M059J (cell line): ENCODE data around the gene SYDE1. TPM values are rescaled to one million over a fixed set of nuclear protein-coding genes. Genes with fewer than 3 reads are reported as not detected.
A peak's percentile ranks its signal among the peaks of the same experiment; 100 is the strongest.

Source experiments
- DNase-seq: peaks from one replicate; pipeline ENCODE4 v3.0.0-alpha.2; 2012; ENCODE audit warnings: low read depth
- total RNA-seq: library from RNA; depleted of rRNA; stranded (reverse); fragments of >200 nt; shearing (Covaris generic); gene quantifications from 2 replicates; pipeline ENCODE4 v1.2.3, GENCODE V29; 2014

SYDE1 gene
- total RNA-seq, 1 experiment from 2014 or later: 38.3 TPM

DNA sequence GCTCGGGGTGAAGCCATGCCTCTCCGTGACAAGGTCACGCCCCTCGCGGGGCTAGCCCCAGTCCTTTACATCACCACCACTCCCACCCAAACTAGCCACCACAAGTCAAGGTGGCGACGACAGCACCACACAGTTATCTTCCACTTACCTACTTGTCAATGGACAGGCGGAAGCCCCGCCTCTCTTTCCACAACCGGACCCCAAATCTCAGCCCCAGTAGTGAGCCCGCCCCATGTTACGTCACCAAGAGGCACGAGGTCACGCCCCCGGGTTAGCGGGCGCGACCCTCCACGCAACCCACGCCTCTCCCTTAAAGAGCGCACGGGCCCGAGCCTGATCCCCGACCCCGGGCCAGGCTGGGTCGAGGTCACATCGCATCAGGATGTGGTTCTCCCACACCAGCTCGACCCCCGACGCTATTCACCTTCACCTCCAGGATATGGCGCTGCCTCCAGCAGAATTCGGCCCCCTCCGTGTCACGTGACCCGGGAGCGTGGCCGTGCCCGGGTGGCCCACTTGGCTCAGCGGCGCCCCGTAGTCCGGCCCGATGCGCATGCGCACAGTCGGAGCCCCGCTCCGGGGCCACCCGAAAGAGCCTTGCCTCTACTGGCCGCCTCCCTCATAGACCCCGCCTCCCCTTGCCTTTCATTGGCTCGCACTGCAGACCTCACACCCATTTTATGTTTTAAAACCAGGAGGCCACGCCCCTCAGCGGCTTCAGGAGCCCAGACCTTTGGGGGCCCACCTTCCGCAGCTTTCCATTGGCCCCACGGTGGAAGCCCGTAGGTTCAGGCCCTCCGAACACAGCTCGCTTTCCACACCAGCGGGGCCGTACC lies 18.2 kb downstream of the SYDE1 start:
- DNase-seq: peak; percentile 98

DNA sequence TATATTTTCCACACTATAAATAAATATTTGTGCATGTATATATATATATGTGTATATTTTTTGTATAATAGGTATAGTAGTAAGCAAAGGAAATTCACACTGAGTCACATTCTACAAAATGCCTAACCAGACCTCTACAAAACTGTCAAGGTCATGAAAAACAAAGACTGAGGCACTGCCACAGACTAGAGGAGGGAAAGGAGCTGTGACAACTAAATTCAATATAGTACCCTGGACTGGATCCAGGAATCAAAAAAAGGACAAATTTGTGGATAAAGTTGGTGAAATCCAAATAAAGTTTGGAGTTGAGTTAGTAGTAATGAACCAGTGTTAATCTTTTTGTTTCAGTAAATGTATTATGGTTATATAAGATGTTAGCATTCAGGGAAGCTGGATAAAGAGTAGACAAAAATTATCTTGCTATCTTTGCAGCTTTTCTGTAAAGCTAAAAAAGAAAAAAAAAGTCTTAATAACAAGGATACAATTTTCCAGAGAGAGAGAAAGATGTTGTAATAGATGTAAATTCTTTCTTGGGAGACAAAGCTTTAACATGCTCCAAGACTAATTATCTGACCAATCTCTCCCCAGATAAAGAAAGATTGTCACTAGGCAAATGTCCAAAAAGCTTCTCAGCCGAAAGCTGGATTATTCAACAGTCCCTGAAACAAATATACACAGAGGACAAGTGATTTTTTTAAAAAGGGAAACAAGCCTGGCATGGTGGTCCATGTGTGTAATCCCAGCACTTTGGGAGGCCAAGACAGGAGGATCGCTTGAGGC lies 19.1 kb downstream of the SYDE1 start:
- peak; percentile 50 for DNase-seq

DNA sequence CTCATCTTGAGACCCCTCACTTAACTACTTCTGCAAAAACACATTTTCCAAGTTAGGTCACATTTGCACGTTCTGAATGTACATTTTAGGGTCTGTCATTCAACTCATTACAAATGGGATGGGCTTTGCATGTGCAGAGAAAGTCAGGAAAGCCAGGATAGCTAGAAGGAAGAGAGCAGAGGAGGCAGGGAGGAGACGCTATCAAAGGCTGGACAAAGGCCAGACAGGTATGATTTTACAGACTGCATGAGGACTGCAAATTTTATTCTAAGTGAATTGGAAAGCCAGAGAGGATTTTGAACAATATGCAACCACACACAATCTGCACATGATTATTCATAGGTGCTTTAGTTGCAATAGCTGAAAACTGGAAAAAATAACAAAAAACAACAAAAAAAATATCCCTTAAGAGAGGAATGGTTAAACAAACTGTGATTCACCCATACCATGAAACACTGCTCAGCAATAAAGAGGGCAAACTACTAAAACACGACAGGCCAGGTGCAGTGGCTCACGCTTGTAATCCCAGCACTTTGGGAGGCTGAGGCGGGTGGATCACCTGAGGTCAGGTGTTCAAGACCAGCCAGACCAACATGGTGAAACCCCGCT lies 21.1 kb downstream of the SYDE1 start:
- no peak for DNase-seq

DNA sequence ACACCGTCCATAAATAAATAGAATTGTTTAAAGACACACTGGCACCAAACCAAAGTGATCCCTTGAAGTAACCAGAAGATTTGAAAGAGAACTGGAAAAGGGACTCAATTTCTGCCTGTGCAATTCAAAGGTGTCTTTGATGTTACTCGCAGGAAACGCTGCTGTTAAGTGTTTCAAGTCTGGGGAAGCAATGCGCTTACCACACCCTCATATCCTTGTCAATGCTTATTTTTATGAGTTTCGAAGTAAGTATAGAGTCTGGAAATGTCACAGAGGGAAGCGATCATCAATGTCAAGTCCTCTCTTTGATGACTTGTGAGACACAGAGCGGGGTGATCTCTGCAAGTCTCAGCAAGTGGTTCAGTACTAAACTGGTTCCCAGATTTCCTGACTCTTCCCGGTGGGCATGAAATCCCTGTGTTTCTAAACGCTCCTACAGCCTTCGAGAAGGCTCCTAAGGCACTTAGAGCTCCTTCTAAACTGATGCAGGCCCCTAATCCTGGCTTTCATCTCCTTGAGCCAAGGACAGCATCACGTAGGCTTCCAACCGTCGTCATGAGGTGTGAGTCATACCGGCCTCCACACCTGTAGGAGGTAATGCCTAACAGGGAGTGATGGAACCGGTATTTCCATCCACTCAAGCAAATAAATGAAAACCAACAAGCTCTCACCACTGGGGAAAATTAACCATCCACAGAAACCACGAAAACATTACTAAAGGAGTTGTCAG lies 22.8 kb downstream of the SYDE1 start:
- DNase-seq: no peak

DNA sequence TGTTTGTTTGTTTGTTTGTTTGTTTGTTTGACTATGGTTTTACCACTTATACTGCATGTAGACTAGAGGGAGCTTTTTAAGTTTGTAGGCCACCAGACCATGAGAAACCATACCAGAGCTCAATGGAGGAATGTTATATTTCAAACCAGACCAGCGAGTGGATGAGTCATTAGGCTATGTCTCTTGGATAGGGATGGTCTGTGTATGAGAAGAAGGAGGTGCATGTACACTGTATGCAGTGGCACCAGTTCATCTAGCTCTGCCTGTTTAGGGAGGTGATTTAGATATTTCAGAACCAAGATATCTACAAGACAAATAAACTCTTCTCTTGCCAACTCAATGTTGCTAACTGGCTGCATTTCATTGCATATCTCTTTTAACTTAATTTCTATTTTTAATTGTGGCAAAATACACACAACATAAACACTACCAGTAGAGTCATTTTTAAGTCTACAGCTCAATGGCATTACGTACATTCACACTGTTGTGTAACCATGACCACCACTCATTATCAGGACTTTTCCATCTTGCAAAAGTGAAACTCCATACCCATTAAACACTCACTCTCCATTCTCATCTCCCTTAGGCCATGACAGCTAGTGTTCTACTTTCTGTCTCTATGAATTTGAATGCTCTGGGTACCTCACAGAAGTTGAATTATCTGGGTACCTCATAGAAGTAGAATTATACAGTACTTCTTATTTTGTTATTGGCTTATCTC lies 29.2 kb downstream of the SYDE1 start:
- DNase-seq: peak; percentile 37

DNA sequence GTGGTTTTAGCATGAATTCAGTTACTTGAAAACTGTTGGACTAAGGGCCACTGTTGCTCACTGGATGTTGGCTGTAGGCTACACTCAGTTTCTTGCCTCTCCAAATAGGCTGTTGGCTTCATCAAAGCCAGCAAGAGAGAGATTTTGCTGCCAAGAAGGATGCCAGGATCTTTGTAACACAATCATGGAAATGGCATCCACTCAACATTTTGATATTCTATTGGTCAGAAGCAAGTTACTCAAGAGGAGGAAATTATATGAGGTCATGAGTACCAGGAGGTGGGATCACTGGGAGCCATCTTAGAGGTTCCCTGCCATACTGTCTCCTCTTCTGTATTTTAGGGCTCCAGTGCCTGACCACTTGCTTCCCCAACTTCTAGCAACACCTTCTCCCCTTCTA lies 30.6 kb downstream of the SYDE1 start:
- peak; percentile 16 for DNase-seq

DNA sequence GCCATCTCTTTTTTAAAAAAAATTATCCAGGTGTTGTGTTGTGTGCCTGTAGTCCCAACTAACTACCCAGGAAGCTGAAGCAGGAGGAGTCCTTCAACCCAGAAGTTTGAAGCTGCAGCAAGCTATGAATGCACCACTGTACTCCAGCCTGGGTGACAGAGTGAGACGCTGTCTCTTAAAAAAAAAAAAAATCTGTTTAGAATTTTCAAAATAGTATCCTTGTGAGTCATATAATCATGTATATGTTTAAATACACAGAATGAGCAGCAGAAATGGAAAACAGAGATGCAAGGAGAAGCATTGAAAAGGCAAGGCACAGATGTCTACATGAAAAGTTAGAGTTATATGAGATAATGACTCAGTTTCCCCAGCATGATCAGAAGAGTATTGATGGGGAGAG lies 31.2 kb downstream of the SYDE1 start:
- peak; percentile 21 for DNase-seq

DNA sequence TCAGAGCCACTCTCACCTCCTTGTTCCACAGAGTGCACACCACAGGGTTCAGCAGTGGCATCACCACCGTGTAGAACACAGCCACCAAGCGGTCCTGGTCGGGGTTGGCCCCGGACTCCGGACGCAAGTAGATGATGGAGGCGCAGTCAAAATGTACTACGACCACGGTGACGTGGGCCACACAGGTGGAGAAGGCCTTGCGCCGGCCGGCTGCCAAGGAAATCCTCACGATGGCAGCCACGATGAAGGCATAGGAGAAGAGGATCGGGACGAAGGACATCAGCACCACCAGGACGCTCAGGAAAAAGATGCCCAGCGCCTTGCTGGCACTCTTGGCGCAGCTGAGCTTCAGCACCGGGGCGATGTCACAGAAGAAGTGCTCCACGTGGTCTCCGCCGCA lies 33.9 kb downstream of the SYDE1 start:
- DNase-seq: no peak

DNA sequence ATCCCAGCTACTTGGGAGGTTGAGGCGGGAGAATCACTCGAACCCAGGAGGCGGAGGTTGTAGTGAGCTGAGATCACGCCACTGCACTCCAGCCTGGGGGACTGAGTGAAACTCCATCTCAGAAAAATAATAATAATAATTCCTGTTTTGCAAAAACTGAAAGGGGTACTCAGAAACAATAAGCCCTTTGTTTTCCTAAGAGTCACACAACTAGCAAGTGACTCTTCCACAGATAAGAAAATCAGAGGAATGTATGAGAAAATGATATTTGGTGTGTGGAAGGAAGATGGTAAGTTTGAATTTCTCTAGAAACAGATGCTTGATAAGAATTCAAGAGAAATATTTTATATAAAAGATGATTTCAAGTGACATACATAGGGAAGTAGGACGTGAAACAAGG lies 35.1 kb downstream of the SYDE1 start:
- DNase-seq: no peak

DNA sequence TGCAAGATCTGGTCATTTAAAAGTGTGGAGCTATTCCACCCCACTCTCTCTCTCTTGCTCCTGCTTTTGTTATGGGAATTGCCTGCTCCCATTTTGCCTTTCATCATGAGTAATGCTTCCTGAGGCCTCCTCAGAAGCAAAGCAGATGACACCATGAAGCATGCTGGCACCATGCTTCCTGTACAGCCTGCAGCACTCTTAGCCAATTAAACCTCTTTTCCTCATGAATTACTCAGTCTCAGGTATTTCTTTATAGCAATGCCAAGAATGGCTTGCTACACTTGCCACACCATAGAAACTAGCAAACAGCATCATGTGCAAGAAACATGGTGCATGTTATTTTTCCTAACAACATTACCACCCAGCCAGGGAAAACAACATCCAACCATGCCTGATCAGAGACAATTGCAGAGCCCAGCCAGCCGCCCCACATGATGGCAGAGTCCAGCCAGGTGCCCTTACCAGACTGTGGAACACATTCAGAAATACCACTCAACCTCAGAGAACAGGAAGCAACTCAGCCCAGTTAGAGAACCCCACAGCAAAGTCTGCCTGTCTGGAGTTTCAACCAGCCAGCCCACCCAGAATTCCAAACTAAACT lies 36.9 kb downstream of the SYDE1 start:
- peak; percentile 30 for DNase-seq

DNA sequence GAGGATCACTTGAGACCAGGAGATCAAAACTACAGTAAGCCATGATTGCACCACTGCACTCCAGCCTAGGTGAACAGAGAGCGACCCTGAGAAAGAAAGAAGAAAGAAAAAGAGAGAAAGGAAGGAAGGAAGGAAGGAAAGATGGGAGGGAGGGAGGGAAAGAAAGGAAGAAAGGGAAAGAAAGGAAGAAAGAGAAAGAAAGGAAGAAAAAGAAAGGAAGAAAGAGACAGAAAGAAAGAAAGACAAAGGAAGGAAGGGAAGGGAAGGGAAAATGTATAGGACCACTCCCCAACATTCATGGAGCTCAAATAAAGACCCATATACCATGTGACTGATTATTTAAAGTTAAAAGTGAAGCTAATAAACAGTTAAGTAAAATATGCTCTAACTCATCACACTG lies 39.9 kb downstream of the SYDE1 start:
- DNase-seq: no peak

DNA sequence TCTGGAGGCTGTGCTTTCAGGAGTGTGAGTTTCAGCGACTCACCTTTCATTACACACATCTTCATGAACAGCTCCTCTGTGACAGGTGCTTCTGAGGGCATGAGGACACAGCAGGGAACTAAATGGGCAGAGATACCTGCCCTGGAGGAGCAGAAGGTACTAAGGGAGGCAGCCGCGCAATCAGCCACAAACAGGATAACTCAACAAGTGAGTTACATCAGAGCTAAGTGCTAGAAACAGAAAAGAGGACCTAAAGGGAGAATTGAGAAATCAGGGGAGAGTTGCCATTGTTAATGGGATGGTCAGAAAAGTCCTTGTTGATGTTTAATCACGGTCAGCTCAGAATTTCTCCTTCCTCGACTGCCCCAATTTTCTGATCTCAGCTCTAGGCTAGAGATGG lies 42.5 kb downstream of the SYDE1 start:
- no peak for DNase-seq

DNA sequence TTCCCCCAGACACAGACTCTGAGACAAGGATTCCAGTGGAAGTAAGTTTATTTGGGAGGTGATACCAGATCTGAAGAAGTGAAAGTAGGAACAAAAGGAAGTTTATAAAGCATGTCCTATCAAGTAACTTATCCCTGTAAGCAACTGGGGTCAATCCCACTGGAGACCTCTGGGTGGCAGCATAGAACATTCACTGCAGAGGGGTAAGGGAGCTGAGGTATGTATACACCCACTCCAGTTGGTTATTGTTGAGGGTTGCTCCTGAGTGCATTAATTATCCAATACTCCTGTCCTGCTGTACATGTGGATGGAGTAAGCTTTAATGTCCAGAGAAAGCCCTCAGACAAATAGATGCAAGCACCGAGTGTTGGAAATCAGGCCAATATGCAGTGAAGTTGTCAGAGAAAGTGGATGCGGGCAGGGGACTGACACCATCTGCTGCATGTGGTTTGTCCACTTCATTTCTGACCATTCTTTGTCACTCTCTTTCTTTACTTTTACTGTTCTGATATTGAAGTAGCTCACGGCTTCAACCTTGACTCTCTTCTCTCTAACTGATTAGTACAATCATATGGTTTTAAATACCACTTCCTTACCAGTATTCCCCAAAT lies 46.9 kb downstream of the SYDE1 start:
- DNase-seq: peak; percentile 54

DNA sequence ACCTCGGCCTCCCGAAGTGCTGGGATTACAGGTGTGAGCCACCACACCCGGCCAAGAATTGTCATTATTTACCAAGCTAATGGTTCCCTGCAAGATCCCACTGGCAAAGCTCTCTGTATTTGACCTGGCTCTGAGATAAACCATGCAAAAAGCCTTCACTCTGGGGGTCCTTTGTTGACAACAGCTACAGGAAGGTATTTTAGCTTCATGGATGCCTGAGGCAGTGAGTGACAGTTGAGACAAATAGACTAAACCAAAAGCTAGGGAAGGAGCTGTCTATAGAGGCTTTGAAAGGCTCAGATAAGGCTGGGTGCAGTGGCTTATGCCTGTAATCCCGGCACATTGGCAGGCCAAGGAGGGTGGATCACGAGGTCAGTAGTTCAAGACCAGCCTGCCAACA lies 48.1 kb downstream of the SYDE1 start:
- no peak for DNase-seq

DNA sequence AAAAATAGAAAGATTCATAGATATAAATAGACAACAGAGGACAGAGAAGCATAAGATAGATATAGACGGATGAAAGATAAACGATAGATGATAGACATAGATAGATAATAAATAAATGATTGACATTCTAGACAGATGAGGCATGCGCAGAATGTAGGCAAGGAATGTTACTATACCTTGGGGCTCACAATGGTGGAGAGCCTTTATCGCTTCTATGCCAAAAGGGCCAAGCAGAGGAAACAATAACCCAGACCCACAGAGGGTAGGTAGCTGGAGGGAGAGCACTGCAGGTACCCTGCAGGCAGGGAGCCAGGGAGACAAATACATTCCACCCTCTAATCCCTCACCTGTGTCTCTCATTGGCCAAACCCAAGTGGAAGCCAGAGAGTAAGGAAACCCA lies 49.2 kb downstream of the SYDE1 start:
- no peak for DNase-seq

DNA sequence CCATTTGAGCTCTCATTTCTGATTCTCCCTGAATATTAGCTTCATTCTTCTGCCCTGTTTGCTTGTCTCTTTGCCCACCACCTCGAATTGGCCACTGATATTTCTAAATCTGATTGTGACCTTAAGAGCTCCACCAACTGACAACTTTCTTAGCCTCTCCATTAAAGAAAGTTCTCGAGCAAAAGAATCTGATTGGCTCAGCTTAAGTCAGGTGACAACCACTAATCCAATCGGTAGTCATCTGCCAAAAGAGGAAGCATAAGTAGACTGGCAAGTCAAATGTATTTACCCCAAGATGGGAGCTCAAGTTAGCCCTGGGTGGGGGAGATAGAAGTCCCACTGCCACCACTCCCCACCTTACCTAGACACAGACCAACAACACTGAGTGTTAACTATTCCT lies 52.0 kb downstream of the SYDE1 start:
- no peak for DNase-seq

DNA sequence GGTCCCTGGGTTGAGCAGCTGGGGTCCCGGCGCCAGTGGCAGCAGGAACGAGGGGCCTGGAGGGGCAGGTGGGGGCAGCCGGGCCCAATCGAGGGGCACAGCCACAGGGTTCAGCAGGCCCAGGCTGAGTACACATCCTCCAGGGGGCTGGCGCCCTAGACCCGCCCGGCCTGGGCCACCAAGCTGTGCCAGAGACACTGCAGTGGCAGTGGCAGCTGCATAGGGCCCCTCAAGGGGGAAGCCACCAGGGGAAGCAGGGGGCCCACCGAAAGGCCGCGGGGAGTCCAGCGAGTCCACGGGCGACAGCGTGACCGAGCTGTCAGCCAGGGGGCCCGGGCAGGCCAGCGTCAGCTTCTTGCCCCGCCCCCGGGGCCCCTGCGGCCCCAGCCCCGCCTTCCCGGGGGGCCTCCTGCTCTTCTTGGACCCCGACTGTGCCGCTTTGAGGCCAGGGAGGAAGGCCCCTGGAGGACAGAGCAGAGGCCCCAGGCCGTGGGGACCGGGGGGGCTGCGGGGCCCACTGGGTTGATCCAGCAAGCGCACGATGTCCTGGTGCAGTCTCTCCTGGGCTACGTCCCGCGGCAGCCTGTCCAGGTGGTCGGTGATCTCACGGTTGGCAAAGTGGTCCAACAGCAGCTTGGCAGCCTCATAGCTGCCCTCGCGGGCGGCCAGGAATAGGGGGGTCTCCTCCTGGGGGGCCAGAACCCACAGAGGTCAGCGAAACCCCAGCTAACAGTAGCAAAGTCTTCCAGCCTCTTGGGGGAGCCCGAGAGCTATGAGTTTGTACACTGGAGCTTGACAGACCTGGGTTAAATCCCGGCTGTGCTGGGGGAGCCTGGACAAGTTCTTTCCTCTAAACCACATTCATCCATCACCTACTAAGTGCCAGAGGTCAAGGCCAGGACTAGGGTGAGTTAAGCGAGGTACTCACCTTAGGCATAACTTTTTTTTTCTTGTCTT lies 54.1 kb downstream of the SYDE1 start:
- peak; percentile 62 for DNase-seq
